Stimulated activated CD8-positive, alpha-beta memory T cell treated with anti-CD3 and anti-CD28 coated beads, Interleukin-15, amount 100 ng/mL, for 4 hours (primary cell): Measurements from ENCODE around the gene FAM131C.
"Not testable (repeated sequence)": the region's sequence is repeated elsewhere in the genome, so short reads cannot be mapped to it uniquely, and the experiment has no call there.

Experiments used
- DNase-seq, 2 donors: peaks; one replicate each; pipeline ENCODE4 v3.0.0-alpha.2; 2020; ENCODE audit warnings: low read depth in 2 of 2

The FAM131C gene

GRCh38 chr1:16076865-16077238 lies 3.4 kb upstream of the FAM131C start:
- DNase-seq: no peak

- DNase-seq: no peak
These were observed 2.8 kb upstream of the FAM131C start for GRCh38 chr1:16076031-16076864.

GRCh38 chr1:16075337-16076030 lies 2.0 kb upstream of the FAM131C start:
- DNase-seq: no peak

GRCh38 chr1:16074217-16074616 lies 766 bp upstream of the FAM131C start:
- DNase-seq: no peak

GRCh38 chr1:16072616-16073484 lies 601 bp downstream of the FAM131C start:
- no peak for DNase-seq

- no peak for DNase-seq
These were observed 1.4 kb downstream of the FAM131C start for GRCh38 chr1:16072095-16072494.

GRCh38 chr1:16071614-16072013 lies 1.8 kb downstream of the FAM131C start:
- DNase-seq: no peak

- no peak for DNase-seq
These were observed 2.7 kb downstream of the FAM131C start for GRCh38 chr1:16070640-16071355.

- no peak for DNase-seq
These were observed 4.8 kb downstream of the FAM131C start for GRCh38 chr1:16068356-16069270.

GRCh38 chr1:16067933-16068332 lies 5.5 kb downstream of the FAM131C start:
- DNase-seq: no peak

- DNase-seq: no peak
These were observed 6.2 kb downstream of the FAM131C start for GRCh38 chr1:16067127-16067768.

- no peak for DNase-seq
These were observed 7.2 kb downstream of the FAM131C start for GRCh38 chr1:16066245-16066644.

GRCh38 chr1:16065269-16065576 lies 8.2 kb downstream of the FAM131C start:
- DNase-seq: no peak

GRCh38 chr1:16064536-16065268 lies 8.7 kb downstream of the FAM131C start:
- DNase-seq: no peak

- DNase-seq: no peak
These were observed 9.5 kb downstream of the FAM131C start for GRCh38 chr1:16063921-16064320.

GRCh38 chr1:16063226-16063829 lies 10.1 kb downstream of the FAM131C start:
- DNase-seq: no peak

- DNase-seq: not testable (repeated sequence)
These were observed 10.8 kb downstream of the FAM131C start for GRCh38 chr1:16062687-16063075.

- not testable (repeated sequence) for DNase-seq
These were observed 11.3 kb downstream of the FAM131C start for GRCh38 chr1:16061989-16062686.
